Measurements from ENCODE around the gene ADAT3. TPM values are rescaled to one million over a fixed set of nuclear protein-coding genes. Genes with fewer than 3 reads are reported as not detected.

The ADAT3 gene
- polyA plus RNA-seq, 2 donors = 6.4 to 6.9 TPM

GRCh38 chr19:1961000-1961883 lies 56.0 kb downstream of the ADAT3 start:
- H3K36me3 ChIP-seq (ENCODE audit: control insufficient read depth in 2 of 2, insufficient read depth in 2 of 2, low read length in 1 of 2) = peaks cover 0 to 8% of the 10 kb centered on the region in 2 donors
- no peaks in the 10 kb centered on the region for H3K9me3 ChIP-seq (ENCODE audit: control insufficient read depth in 2 of 2, insufficient read depth in 1 of 2, low read depth in 1 of 2, low read length in 1 of 2)
- H3K4me3 ChIP-seq (ENCODE audit: low read depth in 1 of 2, low read length in 2 of 2) = no peak overlapping the region
- no peaks in the 10 kb centered on the region for H3K27me3 ChIP-seq (ENCODE audit: control insufficient read depth in 1 of 2, insufficient read depth in 2 of 2, low read length in 2 of 2)
- 91 to 92% methylated on average over 42 of the region's 42 CpGs for WGBS, 2 donors
- H3K4me1 ChIP-seq (ENCODE audit: control insufficient read depth in 2 of 2, insufficient read depth in 2 of 2, low read length in 1 of 2) = no peaks in the 10 kb centered on the region
- H3K27ac ChIP-seq (ENCODE audit: low read depth in 2 of 2, low read length in 1 of 2) = no peak overlapping the region

- H3K4me1 ChIP-seq (ENCODE audit: control insufficient read depth in 2 of 2, insufficient read depth in 2 of 2, low read length in 1 of 2) = no peaks in the 10 kb centered on the region
- 95 to 96% methylated on average over 18 to 23 of the region's 23 CpGs for WGBS, 2 donors
These were observed 57.5 kb downstream of the ADAT3 start for GRCh38 chr19:1962674-1963073.

More at GRCh38 chr19:1962674-1963073, 57.5 kb downstream of the ADAT3 start:
- peaks cover 0 to 8% of the 10 kb centered on the region in 2 donors for H3K36me3 ChIP-seq (ENCODE audit: control insufficient read depth in 2 of 2, insufficient read depth in 2 of 2, low read length in 1 of 2)
- H3K27ac ChIP-seq (ENCODE audit: low read depth in 2 of 2, low read length in 1 of 2) = no peak overlapping the region
- H3K27me3 ChIP-seq (ENCODE audit: control insufficient read depth in 1 of 2, insufficient read depth in 2 of 2, low read length in 2 of 2) = no peaks in the 10 kb centered on the region
- no peak overlapping the region for H3K4me3 ChIP-seq (ENCODE audit: low read depth in 1 of 2, low read length in 2 of 2)
- no peaks in the 10 kb centered on the region for H3K9me3 ChIP-seq (ENCODE audit: control insufficient read depth in 2 of 2, insufficient read depth in 1 of 2, low read depth in 1 of 2, low read length in 1 of 2)

Other genes starting within 250 kb of the ADAT3 start
- gene ONECUT3, start 151.9 kb upstream of the ADAT3 start, polyA plus RNA-seq = under 1 TPM in 1 of 2 donors, not detected in 1; under 0.01 TPM
- gene ATP8B3, start 93.1 kb upstream of the ADAT3 start, polyA plus RNA-seq = 1 to 10 TPM in 1 of 2 donors, under 1 TPM in 1; 0.68 to 1.2 TPM
- gene REXO1, start 56.9 kb upstream of the ADAT3 start, polyA plus RNA-seq = 10 to 100 TPM; 13.9 to 27.4 TPM
- 10 to 100 TPM in 1 of 2 donors, 1 to 10 TPM in 1; 9.3 to 13.5 TPM for gene KLF16, start 41.8 kb upstream of the ADAT3 start, polyA plus RNA-seq
- 10 to 100 TPM; 73.9 to 76.2 TPM for gene ABHD17A, start 19.9 kb upstream of the ADAT3 start, polyA plus RNA-seq
- gene SCAMP4, start within 50 bp of the ADAT3 start, polyA plus RNA-seq = 10 to 100 TPM; 29.0 to 38.6 TPM
- 10 to 100 TPM; 59.9 to 63.7 TPM for gene CSNK1G2, start 35.8 kb downstream of the ADAT3 start, polyA plus RNA-seq
- gene BTBD2, start 110.3 kb downstream of the ADAT3 start, polyA plus RNA-seq = 10 to 100 TPM; 40.0 to 48.9 TPM
- 100 to 1,000 TPM; 167 to 244 TPM for gene MKNK2, start 145.8 kb downstream of the ADAT3 start, polyA plus RNA-seq
- gene MOB3A, start 190.9 kb downstream of the ADAT3 start, polyA plus RNA-seq = 10 to 100 TPM; 11.0 to 12.4 TPM
- 10 to 100 TPM in 1 of 2 donors, 1 to 10 TPM in 1; 6.4 to 16.0 TPM for gene IZUMO4, start 191.5 kb downstream of the ADAT3 start, polyA plus RNA-seq
- 10 to 100 TPM; 50.8 to 64.5 TPM for gene AP3D1, start 246.2 kb downstream of the ADAT3 start, polyA plus RNA-seq